CD14-positive monocyte (primary cell): ENCODE results near the gene HINFP. TPM values are rescaled to one million over a fixed set of nuclear protein-coding genes. Genes with fewer than 3 reads are reported as not detected.

Experiments
- DNase-seq, 3 donors: peaks; one replicate each; pipeline ENCODE4 v3.0.0-alpha.2; 2011 to 2022
- H2AFZ ChIP-seq: 2 replicates; pipeline ENCODE4 v1.6.0; 2012; ENCODE audit warnings: mild to moderate bottlenecking, low read depth, low read length, inconsistent platforms; ENCODE audit not compliant: insufficient read depth, poor library complexity, severe bottlenecking
- H3K27ac ChIP-seq, 2 donors: 1 replicate in 1 of 2; 2 replicates in 1 of 2; pipeline ENCODE4 v1.5.1; 2012 to 2013; ENCODE audit warnings: low read length in 2 of 2, control low read depth in 1 of 2, inconsistent platforms in 1 of 2, low read depth in 1 of 2, mild to moderate bottlenecking in 1 of 2
- H3K27me3 ChIP-seq, 2 donors: one replicate each; pipeline versions ENCODE4 v1.6.0 to v1.6.1; 2011 to 2013; ENCODE audit warnings: low read length in 2 of 2; ENCODE audit not compliant: control insufficient read depth in 2 of 2, insufficient read depth in 2 of 2
- H3K36me3 ChIP-seq, 2 donors: replicated peaks in 1 of 2; 1 replicate in 1 of 2; 2 replicates in 1 of 2; pipeline versions ENCODE4 v1.5.1 to v1.6.1; 2012 to 2013; ENCODE audit warnings: low read length in 2 of 2, control low read depth in 1 of 2, inconsistent platforms in 1 of 2, mild to moderate bottlenecking in 1 of 2; ENCODE audit not compliant: insufficient read depth in 2 of 2, control insufficient read depth in 1 of 2
- H3K4me1 ChIP-seq, 2 donors: 1 replicate in 1 of 2; 2 replicates in 1 of 2; pipeline versions ENCODE4 v1.5.1 to v1.6.1; 2012 to 2013; ENCODE audit warnings: low read length in 2 of 2, control low read depth in 1 of 2, inconsistent platforms in 1 of 2, mild to moderate bottlenecking in 1 of 2, moderate library complexity in 1 of 2; ENCODE audit not compliant: insufficient read depth in 2 of 2, control insufficient read depth in 1 of 2
- H3K4me2 ChIP-seq: replicated peaks from 2 replicates; pipeline ENCODE3; 2012; ENCODE audit warnings: low read length, moderate library complexity, mild to moderate bottlenecking; ENCODE audit not compliant: poor library complexity, severe bottlenecking; ENCODE audit errors: extremely low read depth
- H3K4me3 ChIP-seq, 3 experiments: fragments of 200-600 bp in 1 of 3; sonication (generic) in 1 of 3; replicated peaks in 1 of 3; 1 replicate in 2 of 3; 2 replicates in 1 of 3; pipeline ENCODE4 v1.5.1; 2011 to 2013; ENCODE audit warnings: low read length in 3 of 3, mild to moderate bottlenecking in 3 of 3, control low read depth in 2 of 3, low read depth in 2 of 3, inconsistent platforms in 1 of 3, moderate library complexity in 1 of 3
- H3K79me2 ChIP-seq: 2 replicates; pipeline ENCODE4 v1.6.0; 2012; ENCODE audit warnings: mild to moderate bottlenecking, control low read depth, inconsistent platforms, low read length, moderate library complexity; ENCODE audit not compliant: insufficient read depth
- H3K9ac ChIP-seq: 2 replicates; pipeline ENCODE4 v1.6.0; 2017; ENCODE audit warnings: low read length, mild to moderate bottlenecking; ENCODE audit not compliant: insufficient read depth, poor library complexity, severe bottlenecking
- H3K9me3 ChIP-seq, 2 donors: replicated peaks in 1 of 2; 1 replicate in 1 of 2; 2 replicates in 1 of 2; pipeline versions ENCODE4 v1.5.1 to v1.6.1; 2012 to 2013; ENCODE audit warnings: low read length in 2 of 2, control low read depth in 1 of 2; ENCODE audit not compliant: control insufficient read depth in 1 of 2, insufficient read depth in 1 of 2
- H4K20me1 ChIP-seq: 2 replicates; pipeline ENCODE4 v1.6.0; 2012; ENCODE audit warnings: mild to moderate bottlenecking, low read length, control low read depth, moderate library complexity; ENCODE audit not compliant: insufficient read depth
- H3K27ac Mint-ChIP-seq, 7 donors: one replicate each; pipeline ENCODE4 v1.8.0; 2020; ENCODE audit warnings: mild to moderate bottlenecking in 7 of 7, mixed read lengths in 7 of 7, moderate library complexity in 6 of 7, inconsistent platforms in 2 of 7
- H3K27me3 Mint-ChIP-seq, 3 donors: one replicate each; pipeline ENCODE4 v1.8.0; 2021 to 2022; ENCODE audit warnings: low read depth in 3 of 3, mild to moderate bottlenecking in 3 of 3, mixed read lengths in 3 of 3, moderate library complexity in 3 of 3, inconsistent platforms in 1 of 3
- H3K36me3 Mint-ChIP-seq, 2 donors: one replicate each; pipeline ENCODE4 v1.8.0; 2020; ENCODE audit warnings: mixed read lengths in 2 of 2, inconsistent platforms in 1 of 2, mild to moderate bottlenecking in 1 of 2
- H3K4me1 Mint-ChIP-seq: one replicate; pipeline ENCODE4 v1.8.0; 2020; ENCODE audit warnings: mild to moderate bottlenecking, mixed read lengths
- H3K4me3 Mint-ChIP-seq, 2 donors: one replicate each; pipeline ENCODE4 v1.8.0; 2020; ENCODE audit warnings: mild to moderate bottlenecking in 2 of 2, mixed read lengths in 2 of 2, moderate library complexity in 1 of 2
- H3K9me3 Mint-ChIP-seq, 7 donors: one replicate each; pipeline ENCODE4 v1.8.0; 2020 to 2022; ENCODE audit warnings: mixed read lengths in 7 of 7, mild to moderate bottlenecking in 6 of 7, moderate library complexity in 6 of 7, inconsistent platforms in 2 of 7
- CTCF ChIP-seq: fragments of 200-600 bp; IDR thresholded peaks from one replicate; pipeline ENCODE4 v1.8.0; 2022; ENCODE audit warnings: antibody characterized with exemption, mild to moderate bottlenecking
- WGBS: methylation state at CpG from one replicate; pipeline ENCODE4 v1.1.5; 2013; ENCODE audit warnings: missing lambda C conversion rate; ENCODE audit not compliant: insufficient coverage; 5-methylcytosine and 5-hydroxymethylcytosine counted together
- intact Hi-C, 2 donors: fragments of 100-400 bp; cut with micrococcal nuclease; formaldehyde crosslinking; loops; one replicate each; pipeline versions ENCODE4 v1.15.0 to v1.15.1; 2023
- polyA plus RNA-seq, 3 donors: library from polyadenylated mRNA; depleted of rRNA in 1 of 3; unstranded in 2 of 3; stranded (reverse) in 1 of 3; fragments of 300-500 nt in 2 of 3; fragments of >200 nt in 1 of 3; fragmentation: Illumina TruSeq in 2 of 3; gene quantifications; 1 replicate in 2 of 3; 2 replicates in 1 of 3; pipeline ENCODE4 v1.2.3, GENCODE V29; 2012 to 2021

Gene HINFP
- polyA plus RNA-seq, 3 donors: 8.0 to 43.0 (median 8.6) TPM

DNA sequence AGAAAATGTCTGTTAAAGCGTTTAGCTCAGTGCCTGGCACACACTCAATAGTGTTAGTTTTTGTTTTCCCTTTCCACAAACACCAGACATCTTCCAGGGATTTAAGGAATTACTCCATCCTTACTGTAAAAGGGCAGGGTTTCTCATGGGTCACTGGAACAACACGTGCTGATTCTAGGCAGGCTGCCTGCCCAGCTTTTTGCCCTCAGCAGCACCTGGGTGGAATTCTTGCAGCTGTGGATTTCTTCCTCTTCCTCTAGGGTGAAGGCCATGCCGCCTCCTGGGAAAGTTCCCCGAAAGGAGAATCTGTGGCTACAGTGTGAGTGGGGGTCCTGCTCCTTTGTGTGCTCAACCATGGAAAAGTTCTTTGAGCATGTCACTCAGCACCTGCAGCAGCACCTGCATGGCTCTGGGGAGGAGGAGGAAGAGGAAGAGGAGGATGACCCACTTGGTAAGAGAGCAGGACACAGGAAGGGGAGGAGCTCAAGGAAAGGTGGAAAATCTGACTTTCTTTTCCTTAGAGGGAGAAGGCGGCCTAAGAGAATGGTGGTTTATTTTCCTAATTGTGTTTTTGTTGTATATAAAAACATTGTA lies 5.4 kb downstream of the HINFP start:
- H3K9ac ChIP-seq: no peak overlapping the region

GRCh38 chr11:119130662-119131061 lies 9.3 kb downstream of the HINFP start:
- Mint-ChIP-seq H3K9me3 (no peaks in the 10 kb centered on the region), H3K27ac (no peak overlapping the region), H3K4me1 (peaks cover 13% of the 10 kb centered on the region), H3K27me3 (peaks cover 0 to 2% (median 0%) of the 10 kb centered on the region in 3 donors), H3K36me3 (peaks cover 66 to 82% of the 10 kb centered on the region in 2 donors), H3K4me3 (no peak overlapping the region)
- intact Hi-C loops: no loop called here
- Histone ChIP-seq H3K79me2 (peaks cover 3% of the 10 kb centered on the region), H3K4me3 (no peak overlapping the region), H3K36me3 (peaks cover 60 to 87% of the 10 kb centered on the region in 2 donors), H3K4me1 (peaks cover 0 to 3% of the 10 kb centered on the region in 2 donors), H3K4me2 (no peak overlapping the region), H3K27me3 (no peaks in the 10 kb centered on the region), H3K9ac (no peak overlapping the region), H3K27ac (no peak overlapping the region), H4K20me1 (peaks cover 7% of the 10 kb centered on the region), H2AFZ (no peak overlapping the region), H3K9me3 (no peaks in the 10 kb centered on the region)
- no CpG with 5 or more reads among the region's 3 CpGs for WGBS
- TF ChIP-seq CTCF: no peak
- no peak for DNase-seq

More for the DNA sequence above, 5.4 kb downstream of the HINFP start:
- Mint-ChIP-seq H3K27me3 (no peaks in the 10 kb centered on the region), H3K9me3 (no peaks in the 10 kb centered on the region), H3K27ac (peak overlapping the region in 1 of 7 donors; percentile 60), H3K36me3 (peaks cover 53 to 70% of the 10 kb centered on the region in 2 donors), H3K4me1 (peaks cover 18% of the 10 kb centered on the region), H3K4me3 (no peak overlapping the region)
- Histone ChIP-seq H3K79me2 (peaks cover 30% of the 10 kb centered on the region), H3K9me3 (no peaks in the 10 kb centered on the region), H3K4me3 (no peak overlapping the region), H3K27ac (no peak overlapping the region), H3K36me3 (peaks cover 42 to 74% of the 10 kb centered on the region in 2 donors), H3K4me1 (peaks cover 9 to 14% of the 10 kb centered on the region in 2 donors), H2AFZ (no peak overlapping the region), H4K20me1 (peaks cover 24% of the 10 kb centered on the region), H3K4me2 (no peak overlapping the region), H3K27me3 (no peaks in the 10 kb centered on the region)
- 100% methylated on average over 1 of the region's 5 CpGs for WGBS
- intact Hi-C loops: no loop called here
- no peak for DNase-seq
- no peak for TF ChIP-seq CTCF
